Right lobe of liver (tissue), 6 donors: Measurements from ENCODE around the gene ENOX2. TPM values are rescaled to one million over a fixed set of nuclear protein-coding genes. Genes with fewer than 3 reads are reported as not detected.
"Not testable (repeated sequence)": the region's sequence is repeated elsewhere in the genome, so short reads cannot be mapped to it uniquely, and the experiment has no call there.

Experiments used
- ATAC-seq, 4 donors: fragments of 200-7000 bp; cut with Tn5 transposase; one replicate each; pipeline ENCODE4 v1.9.1; 2020; ENCODE audit warnings: mild to moderate bottlenecking in 4 of 4, moderate library complexity in 4 of 4
- DNase-seq, 3 donors: peaks; one replicate each; pipeline ENCODE4 v3.0.0-alpha.2; 2020
- H3K27ac ChIP-seq, 3 donors: fragments of 200-600 bp; one replicate each; pipeline ENCODE4 v1.8.0; 2022
- H3K27me3 ChIP-seq, 2 donors: fragments of 200-600 bp; one replicate each; pipeline ENCODE4 v1.8.0; 2022
- H3K36me3 ChIP-seq, 4 donors: fragments of 200-600 bp; sonication (generic) in 1 of 4; one replicate each; pipeline versions ENCODE4 v1.5.1 to v1.8.0; 2017 to 2022; ENCODE audit warnings: control low read depth in 1 of 4
- H3K4me1 ChIP-seq, 4 donors: fragments of 200-600 bp; sonication (generic) in 1 of 4; one replicate each; pipeline versions ENCODE4 v1.5.1 to v1.8.0; 2017 to 2022; ENCODE audit warnings: control low read depth in 1 of 4
- H3K4me3 ChIP-seq, 3 donors: fragments of 200-600 bp; one replicate each; pipeline ENCODE4 v1.8.0; 2022
- H3K9me3 ChIP-seq, 4 donors: fragments of 200-600 bp; sonication (generic) in 1 of 4; one replicate each; pipeline versions ENCODE4 v1.5.1 to v1.8.0; 2017 to 2022; ENCODE audit warnings: control low read depth in 1 of 4
- CTCF ChIP-seq, 4 donors: fragments of 200-600 bp in 3 of 4; fragments of 450-650 bp in 1 of 4; IDR thresholded peaks; one replicate each; pipeline versions ENCODE4 v1.5.1 to v1.8.0; 2016 to 2022; ENCODE audit warnings: antibody characterized with exemption in 4 of 4, mild to moderate bottlenecking in 2 of 4
- POLR2A ChIP-seq: fragments of 450-650 bp; IDR thresholded peaks from one replicate; pipeline ENCODE4 v1.6.1; 2017; ENCODE audit warnings: antibody characterized with exemption, mild to moderate bottlenecking
- WGBS: methylation state at CpG from one replicate; pipeline ENCODE4 v1.1.6; 2018; ENCODE audit warnings: low coverage, low lambda C conversion rate; ENCODE audit not compliant: insufficient coverage; ENCODE audit errors: missing lambda C conversion rate; 5-methylcytosine and 5-hydroxymethylcytosine counted together
- intact Hi-C, 2 donors: fragments of 100-400 bp; cut with DNase I; formaldehyde crosslinking; loops; one replicate each; pipeline versions ENCODE4 v1.11.2 to v1.14.1; 2022
- total RNA-seq, 6 experiments: library from RNA; depleted of rRNA in 2 of 6; stranded (reverse); fragments of >200 nt in 2 of 6; fragmentation: NEBNext Ultra II Directional in 3 of 6; extraction: Animal tissue kit (Norgen Biotek cat#: 25700) in 3 of 6; gene quantifications; one replicate each; pipeline versions ENCODE4 v1.1.0 to v1.2.4, GENCODE V29; 2016 to 2023
- donor health status: DM: no; HTN: yes; CAD: no.
- donor health status: DM: no; HTN: no; CAD: no.
- donor health status: DM: no; HTN: no; CAD: no.
- donor health status: DM: no; HTN: yes; CAD: no.
- donor health status: DM: no; HTN: yes; CAD: no.

ENOX2 gene
- total RNA-seq, 6 experiments from 2014 or later: 6.9 to 14.7 (median 10.8) TPM

- TF ChIP-seq POLR2A (no peak), CTCF (IDR thresholded peaks at IDR 0.05) (no peak)
- DNase-seq (no peak), ATAC-seq (no peak)
- Histone ChIP-seq H3K27me3 (no peaks in the 10 kb centered on the region), H3K4me1 (peaks cover 0 to 18% (median 0%) of the 10 kb centered on the region in 4 donors), H3K4me3 (no peak overlapping the region), H3K36me3 (no peaks in the 10 kb centered on the region), H3K9me3 (no peaks in the 10 kb centered on the region), H3K27ac (no peak overlapping the region)
- 83% methylated on average over 3 of the region's 3 CpGs for WGBS
- intact Hi-C loops: no loop called here
Observed at GRCh38 chrX:130828641-130829040, 74.4 kb downstream of the ENOX2 start.

- WGBS: 56% methylated on average over 2 of the region's 2 CpGs
- no peaks in the 10 kb centered on the region for H3K9me3 ChIP-seq
- TF ChIP-seq POLR2A: no peak
- TF ChIP-seq CTCF (IDR thresholded peaks at IDR 0.05): no peak
- H3K36me3 ChIP-seq: no peaks in the 10 kb centered on the region
- H3K4me1 ChIP-seq: peaks cover 0 to 12% (median 0%) of the 10 kb centered on the region in 4 donors
- H3K27me3 ChIP-seq: no peaks in the 10 kb centered on the region
- intact Hi-C loops: no loop called here
- H3K27ac ChIP-seq: no peak overlapping the region
- ATAC-seq (no peak), DNase-seq (no peak)
- H3K4me3 ChIP-seq: no peak overlapping the region
Observed at GRCh38 chrX:130827648-130828047, 75.4 kb downstream of the ENOX2 start.

- H3K27me3 ChIP-seq: no peaks in the 10 kb centered on the region
- peaks cover 0 to 8% (median 0%) of the 10 kb centered on the region in 4 donors for H3K4me1 ChIP-seq
- intact Hi-C loops: no loop called here
- WGBS: 33% methylated on average over 1 of the region's 1 CpG
- H3K9me3 ChIP-seq: no peaks in the 10 kb centered on the region
- no peak overlapping the region for H3K4me3 ChIP-seq
- DNase-seq (no peak), ATAC-seq (no peak)
- no peak overlapping the region for H3K27ac ChIP-seq
- no peak for TF ChIP-seq POLR2A
- no peak for TF ChIP-seq CTCF (IDR thresholded peaks at IDR 0.05)
- no peaks in the 10 kb centered on the region for H3K36me3 ChIP-seq
Observed at GRCh38 chrX:130826249-130826648, 76.8 kb downstream of the ENOX2 start.

DNA sequence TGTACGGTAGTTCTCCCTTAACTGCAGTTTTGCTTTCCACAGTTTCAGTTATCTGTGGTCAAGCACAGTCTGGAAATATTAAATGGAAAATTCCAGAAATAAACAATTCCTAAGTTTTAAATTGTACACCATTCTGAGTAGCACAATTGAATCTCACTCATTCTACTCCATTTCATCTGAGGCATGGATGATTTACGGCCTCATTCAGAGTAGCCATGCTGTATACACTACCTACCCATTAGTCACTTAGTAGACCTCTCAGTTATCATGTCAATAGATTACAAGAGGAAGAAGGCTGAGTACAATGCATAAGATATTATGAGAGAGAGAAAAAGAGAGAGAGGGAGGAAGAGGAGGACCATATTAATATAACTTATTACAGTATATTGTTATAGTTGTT, 77.5 kb downstream of the ENOX2 start:
- WGBS: 90% methylated on average over 2 of the region's 2 CpGs
- Histone ChIP-seq H3K27me3 (no peaks in the 10 kb centered on the region), H3K9me3 (no peaks in the 10 kb centered on the region), H3K4me1 (peaks cover 0 to 8% (median 0%) of the 10 kb centered on the region in 4 donors), H3K36me3 (no peaks in the 10 kb centered on the region), H3K27ac (no peak overlapping the region), H3K4me3 (no peak overlapping the region)
- DNase-seq: no peak
- intact Hi-C loops: no loop called here
- ATAC-seq: no peak
- TF ChIP-seq POLR2A (no peak), CTCF (IDR thresholded peaks at IDR 0.05) (no peak)

- H3K36me3 ChIP-seq, H3K27me3 ChIP-seq, H3K4me3 ChIP-seq, H3K4me1 ChIP-seq, H3K27ac ChIP-seq, H3K9me3 ChIP-seq, intact Hi-C loops, DNase-seq, ATAC-seq: not testable (repeated sequence)
- 79% methylated on average over 4 of the region's 4 CpGs for WGBS
Observed at GRCh38 chrX:130819367-130819766, 83.6 kb downstream of the ENOX2 start.

GRCh38 chrX:130813932-130814331, 89.1 kb downstream of the ENOX2 start:
- H3K36me3 ChIP-seq, H3K4me3 ChIP-seq, H3K27ac ChIP-seq, DNase-seq, intact Hi-C loops, ATAC-seq, H3K9me3 ChIP-seq, H3K27me3 ChIP-seq, H3K4me1 ChIP-seq: not testable (repeated sequence)
- 20% methylated on average over 1 of the region's 5 CpGs for WGBS
